Measurements from ENCODE around the gene GAB1.

Gene GAB1

DNA sequence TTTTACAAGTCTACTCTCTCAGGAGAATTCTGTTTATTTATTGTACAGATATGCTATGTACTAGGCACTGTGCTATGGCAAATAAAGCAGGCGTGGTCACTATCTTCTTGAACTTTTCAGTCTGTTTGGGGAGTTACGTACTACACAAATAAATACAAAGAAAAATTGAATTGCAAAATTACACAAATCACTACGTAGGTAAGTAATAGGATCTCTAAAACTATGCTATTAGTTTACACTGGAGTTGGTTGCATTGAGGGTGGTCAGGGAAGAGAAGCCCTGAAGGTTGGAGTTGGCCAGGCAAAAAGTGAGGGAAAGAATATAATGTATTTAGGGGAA lies 75.7 kb downstream of the GAB1 start:
- no peak for DNase-seq (ENCODE audit: low read depth, low spot score)

DNA sequence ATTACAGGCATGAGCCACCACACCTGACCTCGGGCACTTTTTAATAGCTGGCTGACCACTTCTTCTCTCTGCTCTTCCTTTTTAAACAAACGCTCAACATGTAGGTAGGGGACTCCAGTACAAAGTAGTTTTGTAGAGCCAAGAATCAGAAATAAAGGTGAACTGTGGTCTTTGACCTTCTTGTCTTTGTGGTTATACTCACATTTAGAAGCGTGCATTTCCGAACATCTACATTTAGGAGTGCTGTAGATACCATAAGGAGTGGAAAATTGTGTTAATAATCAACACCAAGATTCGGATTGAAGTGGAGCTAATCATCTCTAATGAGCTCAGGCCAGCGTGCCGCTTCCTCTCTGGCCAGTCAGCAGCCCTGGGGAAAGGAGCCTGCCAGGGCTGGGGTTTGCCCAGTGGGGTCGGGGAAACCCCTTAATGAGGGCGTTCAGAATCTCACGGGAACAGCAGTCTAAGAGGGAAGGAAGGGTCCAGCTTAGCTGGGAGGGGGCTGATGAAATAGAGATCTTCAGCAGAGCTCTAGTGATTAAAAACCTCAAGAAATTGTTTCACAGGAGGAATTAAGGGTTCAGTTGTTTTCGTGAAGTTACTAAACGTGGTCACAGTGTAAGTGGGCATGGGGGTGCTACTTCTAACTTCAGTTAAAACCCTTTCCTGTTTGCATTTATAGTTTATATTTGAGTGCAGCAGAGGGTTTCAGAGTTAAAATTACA lies 81.2 kb downstream of the GAB1 start:
- no peak for DNase-seq (ENCODE audit: low read depth, low spot score)

DNA sequence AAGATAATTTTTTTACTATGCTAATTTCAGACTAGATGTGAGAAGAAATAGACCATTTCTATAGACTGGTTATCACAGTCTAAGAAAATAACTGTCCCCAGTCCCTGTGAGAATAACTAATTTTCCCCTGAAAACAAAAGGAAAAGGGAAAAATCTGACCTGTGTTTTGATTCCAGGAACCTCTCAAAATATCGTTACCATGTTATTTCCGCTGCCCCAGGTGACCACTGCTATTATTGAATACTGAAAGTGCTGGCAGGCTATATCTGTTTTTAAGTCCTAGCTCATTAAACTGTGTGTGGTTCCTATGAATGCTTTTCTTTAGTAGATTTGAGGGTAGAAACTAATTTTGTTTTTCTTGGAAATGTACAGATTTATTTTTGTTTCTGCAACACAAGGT lies 83.6 kb downstream of the GAB1 start:
- DNase-seq (ENCODE audit: low read depth, low spot score) = no peak

DNA sequence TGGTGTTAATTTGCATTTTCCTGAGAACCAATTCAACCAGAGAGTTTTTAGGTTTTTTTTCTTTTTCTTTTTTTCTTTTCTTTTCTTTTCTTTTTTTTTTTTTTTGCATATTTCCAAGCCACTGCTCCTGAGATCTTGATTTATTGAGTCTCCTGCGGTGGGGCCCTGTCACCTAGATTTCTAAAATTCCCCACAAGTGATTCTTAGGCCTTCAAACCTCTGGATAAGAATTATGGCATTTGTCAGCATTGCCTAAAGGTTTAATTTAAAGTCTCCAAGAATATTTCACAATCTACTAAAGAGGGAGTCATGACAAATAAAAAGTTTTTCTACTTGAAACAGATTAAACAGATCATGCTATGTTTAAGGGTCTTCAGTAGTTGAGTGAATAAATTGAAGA lies 84.9 kb downstream of the GAB1 start:
- DNase-seq (ENCODE audit: low read depth, low spot score) = peak; percentile 5

DNA sequence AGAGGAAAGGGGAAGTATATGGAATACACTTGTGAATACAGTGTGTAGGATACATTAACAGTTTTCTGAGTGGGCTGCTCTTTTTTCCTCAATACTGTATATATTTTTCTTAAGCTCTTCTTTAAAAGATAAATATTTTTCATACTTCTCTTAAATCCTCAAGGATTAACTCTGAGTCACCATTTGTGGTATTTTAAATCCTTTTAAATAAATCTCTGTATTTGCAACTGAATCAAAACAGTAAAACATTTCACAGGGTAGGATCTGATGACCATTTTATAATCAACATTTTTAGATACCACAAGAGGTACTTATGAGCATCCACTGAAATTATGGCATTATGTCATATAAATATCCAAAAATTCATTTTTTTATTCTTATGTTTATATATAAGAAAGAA lies 87.6 kb downstream of the GAB1 start:
- DNase-seq (ENCODE audit: low read depth, low spot score) = peak; percentile 11

DNA sequence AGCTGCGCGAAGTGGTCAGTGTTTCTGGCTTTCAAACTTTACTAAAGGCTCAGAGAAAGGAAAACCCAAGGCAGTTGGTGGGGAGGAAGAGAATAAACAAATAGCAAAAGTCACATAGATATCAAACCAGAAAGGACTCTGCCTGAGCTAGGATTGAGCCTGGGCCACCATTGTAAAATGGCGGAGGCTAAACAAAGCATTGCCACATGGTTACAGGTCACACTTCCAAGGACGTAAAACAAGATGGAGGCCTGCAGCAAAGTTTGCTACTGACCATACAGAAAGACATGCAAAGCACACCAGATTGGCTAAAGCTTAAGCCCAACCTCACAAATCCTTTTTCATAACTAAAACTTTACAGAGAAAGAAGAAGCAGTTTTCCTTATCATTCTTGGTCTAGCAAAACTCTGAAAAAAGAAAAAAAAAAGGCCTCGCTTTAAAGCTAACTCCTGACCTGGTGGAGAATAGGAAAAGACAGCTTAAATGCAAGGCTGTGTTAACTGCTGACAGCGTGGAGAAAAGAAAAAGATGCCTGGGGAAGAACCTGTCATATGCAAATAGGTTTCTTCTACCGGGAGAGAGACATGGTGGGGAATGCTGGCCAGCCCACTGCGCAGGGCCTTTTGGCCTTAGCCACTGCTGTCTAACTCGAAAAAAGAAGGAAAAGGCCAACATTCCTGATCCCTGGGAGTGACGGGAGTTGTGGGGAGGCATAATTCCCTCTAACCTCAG lies 95.0 kb downstream of the GAB1 start:
- DNase-seq (ENCODE audit: low read depth, low spot score) = no peak

DNA sequence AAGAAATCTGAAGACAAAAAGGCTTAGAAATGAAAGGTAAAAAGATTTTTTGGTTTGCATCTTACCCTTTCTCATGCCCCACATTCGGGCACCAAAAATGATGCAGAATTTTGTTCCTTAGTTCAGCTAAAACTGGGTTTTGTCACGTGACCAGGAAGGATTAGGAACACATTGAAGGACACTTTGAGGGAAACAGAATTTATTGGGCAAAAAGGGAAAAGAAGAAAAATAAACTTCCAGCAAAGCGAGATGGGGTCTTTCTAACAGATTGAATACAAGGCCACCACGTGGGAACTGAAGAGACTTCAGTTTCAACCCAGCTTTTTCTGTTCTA lies 95.5 kb downstream of the GAB1 start:
- DNase-seq (ENCODE audit: low read depth, low spot score) = no peak

DNA sequence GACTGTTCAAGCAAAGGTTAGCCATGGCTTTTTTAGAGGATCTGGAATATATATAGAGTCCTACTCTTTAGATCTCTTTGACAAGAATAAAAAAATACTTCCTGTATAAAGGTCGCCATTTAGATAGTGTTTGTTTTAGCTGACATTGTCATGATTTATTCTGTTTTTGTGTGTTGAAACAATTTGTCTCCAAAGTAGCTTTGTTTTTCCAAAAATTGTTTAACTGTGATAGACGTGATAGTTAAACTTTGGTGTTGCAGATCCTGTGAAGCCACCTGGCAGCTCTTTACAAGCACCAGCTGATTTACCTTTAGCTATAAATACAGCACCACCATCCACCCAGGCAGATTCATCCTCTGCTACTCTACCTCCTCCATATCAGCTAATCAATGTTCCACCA lies 96.6 kb downstream of the GAB1 start:
- no peak for DNase-seq (ENCODE audit: low read depth, low spot score)

DNA sequence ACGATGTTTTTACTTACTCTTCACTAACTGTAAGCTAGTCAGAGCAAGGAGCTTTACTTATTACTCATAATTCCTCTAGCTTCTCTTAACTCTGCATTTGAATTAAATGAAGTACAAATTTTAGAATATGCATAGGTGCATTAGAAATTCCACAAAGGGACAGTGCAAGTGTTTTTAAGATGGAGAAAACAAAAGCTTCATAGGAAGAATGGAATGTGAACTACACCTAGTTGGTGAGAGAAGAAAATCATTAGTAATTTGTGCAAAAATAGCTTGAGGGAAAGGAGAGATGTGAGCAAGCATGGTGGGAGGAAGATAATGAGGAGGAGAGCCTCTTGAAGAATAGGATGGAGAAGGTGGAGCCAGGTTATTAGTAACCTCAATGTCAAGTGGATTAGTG lies 99.3 kb downstream of the GAB1 start:
- DNase-seq (ENCODE audit: low read depth, low spot score) = no peak

DNA sequence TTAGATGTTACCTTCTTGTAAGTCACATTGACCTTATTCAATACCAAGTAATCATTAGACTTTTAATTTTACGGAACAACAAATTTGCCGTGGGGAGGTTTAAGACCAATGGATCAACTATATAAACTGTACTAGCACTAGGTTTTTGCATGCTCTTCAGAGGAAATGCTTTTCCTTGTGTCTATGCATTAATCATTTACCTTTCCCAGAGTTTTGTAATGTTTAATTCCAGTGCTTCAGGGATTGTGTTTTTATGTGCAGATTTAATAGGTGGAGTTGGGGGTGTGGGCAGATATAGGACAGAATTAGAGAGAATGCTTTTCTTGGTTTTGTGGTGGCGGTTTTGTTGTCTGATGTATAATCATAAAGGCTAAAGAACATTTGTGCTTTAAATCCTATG lies 100.8 kb downstream of the GAB1 start:
- no peak for DNase-seq (ENCODE audit: low read depth, low spot score)

DNA sequence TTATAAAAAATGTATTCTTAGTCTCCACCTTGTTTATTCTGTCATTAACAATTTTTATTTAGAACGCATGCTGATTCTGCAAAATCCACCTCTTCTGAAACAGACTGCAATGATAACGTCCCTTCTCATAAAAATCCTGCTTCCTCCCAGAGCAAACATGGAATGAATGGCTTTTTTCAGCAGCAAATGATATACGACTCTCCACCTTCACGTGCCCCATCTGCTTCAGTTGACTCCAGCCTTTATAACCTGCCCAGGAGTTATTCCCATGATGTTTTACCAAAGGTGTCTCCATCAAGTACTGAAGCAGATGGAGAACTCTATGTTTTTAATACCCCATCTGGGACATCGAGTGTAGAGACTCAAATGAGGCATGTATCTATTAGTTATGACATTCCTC lies 101.3 kb downstream of the GAB1 start:
- DNase-seq (ENCODE audit: low read depth, low spot score) = no peak

DNA sequence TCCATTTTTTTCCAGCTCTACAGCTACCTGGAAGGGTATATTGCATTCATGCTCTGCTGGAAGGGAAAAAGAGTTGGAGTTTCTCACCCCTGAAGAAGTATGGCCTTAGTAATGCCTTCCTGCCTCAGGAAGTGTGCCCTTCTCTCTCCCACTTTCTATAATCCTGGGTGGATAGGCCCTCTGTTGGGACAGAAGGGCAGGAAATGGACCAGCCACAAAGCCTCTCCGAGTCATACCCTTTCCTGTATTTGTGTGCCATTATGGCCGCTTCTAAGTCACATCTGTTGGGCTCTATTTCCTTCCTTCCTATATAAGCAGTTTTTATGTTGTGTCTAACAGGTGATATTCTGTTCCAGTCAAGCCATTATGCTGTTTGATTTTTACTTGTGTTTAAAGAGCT lies 102.0 kb downstream of the GAB1 start:
- DNase-seq (ENCODE audit: low read depth, low spot score) = no peak

DNA sequence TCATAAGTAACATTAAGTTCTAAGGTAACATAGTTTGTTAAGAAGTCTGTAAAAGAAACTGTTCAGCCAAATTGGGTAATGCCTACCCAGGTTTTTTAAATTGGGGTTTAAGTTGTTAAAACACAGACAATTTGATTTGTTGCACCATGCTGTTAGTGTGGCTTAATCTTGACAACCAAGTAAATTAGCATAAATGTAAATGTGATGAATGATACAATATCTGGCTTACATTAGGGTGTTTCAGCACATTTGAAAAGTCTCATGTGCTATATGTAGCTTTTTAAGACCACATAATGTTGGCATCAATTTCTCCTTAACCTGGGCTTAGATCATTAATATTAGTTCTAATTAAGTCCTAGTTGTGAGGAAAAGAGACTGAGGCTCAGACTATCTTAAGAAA lies 104.4 kb downstream of the GAB1 start:
- DNase-seq (ENCODE audit: low read depth, low spot score) = no peak

DNA sequence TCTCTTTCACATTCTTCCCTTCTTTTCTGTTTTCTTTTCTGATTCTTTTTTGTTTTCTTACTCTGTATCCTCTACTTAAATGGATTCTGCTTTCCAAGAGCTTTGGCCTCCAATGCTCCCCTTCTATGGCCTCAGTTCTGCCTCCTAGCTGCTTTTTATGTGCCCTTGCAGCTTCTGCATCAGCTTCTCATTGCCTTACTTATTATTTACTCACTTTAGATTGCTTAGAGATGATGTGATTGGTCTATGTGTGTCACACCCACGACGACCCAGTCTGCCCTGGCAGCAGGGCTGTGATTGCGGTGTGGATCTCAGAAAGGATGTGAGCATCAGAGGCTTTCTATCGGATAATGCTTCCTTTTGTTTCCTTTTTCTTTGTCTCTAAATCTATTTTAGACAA lies 105.0 kb downstream of the GAB1 start:
- DNase-seq (ENCODE audit: low read depth, low spot score) = no peak

DNA sequence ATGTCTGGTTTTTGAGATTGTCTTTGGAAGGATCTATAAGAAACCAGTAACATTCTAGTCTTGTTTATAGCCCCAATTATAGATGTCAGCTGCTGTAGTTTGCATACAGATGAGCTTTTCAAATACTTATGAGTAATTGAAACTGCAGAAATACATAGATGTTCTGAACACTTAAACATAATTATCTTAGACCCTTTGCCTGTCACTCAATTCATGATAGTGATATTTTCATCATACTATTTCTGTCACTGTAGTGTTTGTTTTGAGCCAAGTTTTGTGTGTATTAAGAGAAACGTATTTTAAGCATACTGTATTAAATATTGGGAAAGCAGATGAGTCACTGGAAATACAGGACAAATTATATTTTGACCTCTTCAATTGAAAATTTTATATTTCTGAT lies 107.1 kb downstream of the GAB1 start:
- no peak for DNase-seq (ENCODE audit: low read depth, low spot score)

DNA sequence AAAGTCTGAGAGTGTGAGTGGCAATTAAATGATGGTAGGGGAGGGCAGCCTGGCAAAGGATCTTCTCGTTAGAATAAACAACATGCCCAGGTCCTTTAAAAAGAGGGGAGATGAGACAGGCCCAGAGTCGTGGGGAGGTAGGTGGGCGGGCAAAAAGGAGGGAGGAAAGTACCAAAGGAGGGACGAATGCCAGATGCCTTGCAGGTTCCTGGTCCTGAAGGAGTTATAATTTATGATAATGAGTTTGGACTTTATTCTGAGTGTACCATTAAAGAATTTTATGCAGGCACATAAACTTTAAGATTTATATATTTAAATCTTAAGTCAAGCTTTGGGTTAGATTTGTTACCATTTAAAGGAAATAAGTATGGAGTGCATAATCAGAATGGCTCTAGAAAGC lies 114.5 kb downstream of the GAB1 start:
- DNase-seq (ENCODE audit: low read depth, low spot score) = no peak

DNA sequence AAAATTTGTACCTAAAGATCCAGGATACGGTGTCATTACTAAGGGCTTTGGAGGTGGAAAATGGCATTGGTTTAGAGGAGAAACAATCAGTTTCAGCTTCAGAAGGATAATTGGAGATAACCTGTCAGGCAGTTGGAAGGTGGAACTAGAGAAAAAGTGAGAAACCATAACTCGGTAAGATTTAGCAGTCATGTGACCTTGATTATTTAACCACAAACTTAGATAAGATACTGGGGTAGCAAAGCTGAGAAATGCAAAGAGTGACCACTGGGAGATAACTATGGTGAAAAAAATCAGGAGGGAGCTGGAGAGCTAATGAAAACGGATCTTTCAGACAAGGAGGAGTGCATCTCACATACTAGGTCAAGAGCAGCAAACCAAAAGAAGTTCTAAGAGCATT lies 118.5 kb downstream of the GAB1 start:
- peak; percentile 13 for DNase-seq (ENCODE audit: low read depth, low spot score)

DNA sequence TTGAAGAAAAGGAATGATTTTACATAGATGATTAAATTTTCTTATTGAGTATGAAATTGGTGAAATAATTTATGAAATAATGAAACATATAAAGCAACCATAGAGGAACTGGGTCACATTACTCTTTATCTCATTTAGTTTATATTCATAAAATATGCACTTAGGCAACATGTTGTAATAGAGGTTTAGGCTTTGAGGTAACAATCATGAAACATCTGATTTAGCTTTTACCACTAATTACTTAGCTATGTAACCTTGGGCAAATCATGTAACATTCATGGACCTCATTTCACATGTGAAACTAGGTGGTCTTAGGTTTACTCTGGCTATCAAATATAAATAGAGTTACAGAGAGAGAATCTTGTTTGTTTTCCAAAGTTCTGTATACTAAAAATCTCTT lies 122.3 kb downstream of the GAB1 start:
- no peak for DNase-seq (ENCODE audit: low read depth, low spot score)

DNA sequence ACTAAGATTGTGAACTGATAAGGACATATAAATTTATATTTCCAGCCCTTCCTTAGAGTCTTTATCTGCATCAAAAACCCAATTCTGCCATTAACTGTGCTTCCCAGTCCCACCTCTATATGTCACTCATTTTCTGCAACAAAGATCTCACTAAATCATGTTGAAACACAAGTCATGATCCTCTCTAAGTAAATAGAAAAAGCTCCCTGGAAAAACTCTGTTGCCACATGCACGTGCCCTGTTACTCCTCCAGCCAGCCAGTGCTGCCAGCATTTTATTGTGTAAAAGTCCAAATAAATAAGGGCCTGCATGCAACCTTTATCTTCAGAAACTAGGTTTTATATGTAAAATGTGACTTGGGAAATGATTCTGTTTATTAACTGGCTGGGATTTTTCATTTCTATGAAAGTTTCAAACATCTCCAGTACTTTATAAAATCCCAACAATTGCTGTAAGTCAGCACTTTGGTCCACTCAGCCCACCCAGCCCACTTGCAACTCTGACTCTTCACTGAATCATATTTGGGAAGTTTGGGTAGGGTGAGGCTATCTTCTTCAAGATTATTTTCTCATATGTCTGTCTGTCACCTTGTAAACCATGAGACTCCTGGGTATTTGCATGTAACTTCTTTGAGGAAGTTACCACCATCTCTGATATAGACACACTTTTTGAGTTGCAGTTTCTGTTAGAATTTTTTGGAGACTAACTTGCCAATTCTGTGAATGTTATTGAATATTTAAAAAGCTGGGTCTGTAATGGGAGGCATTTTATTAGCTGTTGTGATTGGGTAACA lies 136.9 kb downstream of the GAB1 start:
- no peak for DNase-seq (ENCODE audit: low read depth, low spot score)

DNA sequence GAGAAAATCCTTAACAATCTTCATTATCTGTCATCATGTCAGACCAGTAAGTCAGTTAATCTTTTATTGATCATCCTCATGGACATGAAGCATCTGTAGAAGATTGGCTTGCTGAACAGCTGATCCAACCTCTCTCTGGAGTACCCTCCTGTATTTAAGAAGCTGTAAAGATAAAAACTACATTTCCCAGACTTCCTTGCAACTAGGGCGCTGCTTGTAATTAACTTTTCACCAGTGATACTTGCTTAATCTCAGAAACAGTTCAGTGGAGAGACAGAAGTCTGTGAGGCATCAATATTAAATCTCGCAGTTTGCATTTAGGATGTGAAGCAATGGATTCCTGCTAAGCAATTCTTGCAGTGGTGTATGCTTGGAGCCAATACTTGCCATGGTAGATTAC lies 140.8 kb downstream of the GAB1 start:
- no peak for DNase-seq (ENCODE audit: low read depth, low spot score)

DNA sequence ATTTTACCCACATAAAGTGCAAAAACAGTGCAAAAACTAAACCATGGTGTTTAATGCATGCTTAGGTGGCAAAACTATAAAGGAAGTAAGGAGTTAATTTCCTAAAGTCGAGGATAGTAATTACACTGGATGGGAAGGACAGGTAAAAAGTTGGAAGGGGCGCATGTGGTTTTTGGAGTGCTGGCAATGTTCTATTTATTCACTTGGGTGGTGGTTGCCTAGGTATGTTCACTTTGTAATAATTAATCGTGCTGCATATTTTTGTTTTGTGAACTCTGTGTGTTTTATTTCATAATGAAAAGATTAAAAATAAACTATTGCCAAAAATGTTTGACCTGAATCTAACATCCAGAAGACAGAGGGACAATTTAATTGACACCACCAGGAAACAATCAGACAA lies 144.7 kb downstream of the GAB1 start:
- DNase-seq (ENCODE audit: low read depth, low spot score) = no peak

DNA sequence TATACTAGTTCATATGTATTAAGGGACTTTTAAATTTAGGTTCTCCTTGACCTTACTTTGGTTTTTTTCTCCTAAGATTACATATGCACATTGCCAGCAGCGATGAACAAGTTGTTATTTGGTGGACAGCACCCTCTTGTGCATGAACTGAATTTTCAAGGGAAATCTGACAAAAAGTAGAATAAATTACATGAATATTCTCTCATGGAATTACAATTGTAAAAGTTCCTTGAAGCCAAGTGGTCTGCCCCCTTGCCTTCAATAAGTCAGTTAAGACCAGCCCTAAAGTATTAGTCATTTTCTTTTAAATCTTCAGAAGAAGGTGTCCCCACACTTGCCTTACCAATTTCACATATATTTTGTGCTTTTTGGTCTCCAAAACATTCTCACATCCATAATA lies 146.2 kb downstream of the GAB1 start:
- DNase-seq (ENCODE audit: low read depth, low spot score) = peak; percentile 67

DNA sequence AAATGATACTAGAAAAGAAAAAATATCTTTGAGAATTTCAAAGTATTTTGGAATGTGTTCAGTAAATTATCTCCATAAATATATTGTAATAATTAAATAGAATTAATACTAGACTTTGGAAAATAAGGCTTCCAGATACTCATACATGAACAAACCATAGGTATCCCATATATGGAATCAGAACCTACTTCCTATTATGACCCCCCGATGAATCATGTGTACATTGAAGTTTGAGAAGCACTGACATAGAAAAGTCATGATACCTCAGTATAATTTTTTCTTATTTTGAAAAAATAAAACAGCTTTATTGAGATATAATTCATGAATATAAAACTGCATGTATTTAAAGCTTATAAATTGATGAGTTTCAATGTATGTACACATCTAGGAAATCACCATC lies 149.6 kb downstream of the GAB1 start:
- no peak for DNase-seq (ENCODE audit: low read depth, low spot score)

All from astrocyte of the hippocampus (primary cell).